Neural progenitor cell (in vitro differentiated cells): ENCODE data around the gene DDX27.
"Not testable (repeated sequence)": the region's sequence is repeated elsewhere in the genome, so short reads cannot be mapped to it uniquely, and the experiment has no call there.

ENCODE experiments used
- EZH2 ChIP-seq: fragments of 200-600 bp; sonication (generic); IDR thresholded peaks from 2 replicates; pipeline ENCODE4 v1.6.1; 2017; ENCODE audit warnings: antibody characterized with exemption, mild to moderate bottlenecking, moderate library complexity
- TF ChIP-seq, protein P1 (sequence below): fragments of 200-600 bp; sonication (generic); IDR thresholded peaks from 2 replicates; pipeline ENCODE4 v1.5.1; 2017; ENCODE audit warnings: antibody characterized with exemption, mild to moderate bottlenecking

DNA sequence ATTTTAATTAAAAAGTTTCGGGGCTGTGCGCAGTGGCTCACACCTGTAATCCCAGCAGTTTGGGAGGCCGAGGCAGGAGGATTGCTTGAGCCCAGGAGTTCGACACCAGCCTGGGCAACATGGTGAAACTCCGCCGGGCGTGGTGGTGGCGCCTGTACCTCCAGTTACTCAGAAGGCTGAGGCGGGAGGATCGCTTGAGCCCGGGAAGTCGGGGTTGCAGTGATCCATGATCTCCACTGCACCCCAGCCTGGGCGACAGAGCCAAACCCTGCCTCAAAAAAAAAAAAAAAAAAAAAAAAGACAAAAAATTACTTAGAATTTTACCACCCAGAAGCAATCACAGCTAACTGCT lies 501 bp upstream of the DDX27 start:
- TF ChIP-seq, protein P1, sequence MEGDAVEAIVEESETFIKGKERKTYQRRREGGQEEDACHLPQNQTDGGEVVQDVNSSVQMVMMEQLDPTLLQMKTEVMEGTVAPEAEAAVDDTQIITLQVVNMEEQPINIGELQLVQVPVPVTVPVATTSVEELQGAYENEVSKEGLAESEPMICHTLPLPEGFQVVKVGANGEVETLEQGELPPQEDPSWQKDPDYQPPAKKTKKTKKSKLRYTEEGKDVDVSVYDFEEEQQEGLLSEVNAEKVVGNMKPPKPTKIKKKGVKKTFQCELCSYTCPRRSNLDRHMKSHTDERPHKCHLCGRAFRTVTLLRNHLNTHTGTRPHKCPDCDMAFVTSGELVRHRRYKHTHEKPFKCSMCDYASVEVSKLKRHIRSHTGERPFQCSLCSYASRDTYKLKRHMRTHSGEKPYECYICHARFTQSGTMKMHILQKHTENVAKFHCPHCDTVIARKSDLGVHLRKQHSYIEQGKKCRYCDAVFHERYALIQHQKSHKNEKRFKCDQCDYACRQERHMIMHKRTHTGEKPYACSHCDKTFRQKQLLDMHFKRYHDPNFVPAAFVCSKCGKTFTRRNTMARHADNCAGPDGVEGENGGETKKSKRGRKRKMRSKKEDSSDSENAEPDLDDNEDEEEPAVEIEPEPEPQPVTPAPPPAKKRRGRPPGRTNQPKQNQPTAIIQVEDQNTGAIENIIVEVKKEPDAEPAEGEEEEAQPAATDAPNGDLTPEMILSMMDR = not testable (repeated sequence)
- not testable (repeated sequence) for TF ChIP-seq EZH2
